K562 (cell line): ENCODE measurements around the gene HSPA8. TPM values are rescaled to one million over a fixed set of nuclear protein-coding genes. Genes with fewer than 3 reads are reported as not detected.

ENCODE experiments used
- ATAC-seq: fragments of 200-7000 bp; cut with Tn5 transposase; 3 replicates; pipeline ENCODE4 v1.9.1; 2020; ENCODE audit warnings: moderate library complexity
- BruUV-seq: library from RNA; stranded (reverse); fragments of 400-500 nt; replicated peaks from 2 replicates; lab custom pipeline; 2021; lab: Mats Ljungman, UMichigan
- CTCF ChIA-PET: fragments of 300-600 bp; formaldehyde crosslinking; extraction: SDS; loops from one replicate; lab custom pipeline; 2021; ENCODE audit warnings: low intra/inter-chr PET ratio; lab: Yijun Ruan, JAX
- POLR2A ChIA-PET: fragments of 300-600, 350-650 bp; sonication (Branson Sonifier 250); formaldehyde crosslinking; extraction: SDS; loops from one replicate; lab custom pipeline; 2021; ENCODE audit warnings: antibody characterized with exemption, inconsistent platforms; lab: Yijun Ruan, JAX
- DNase-seq, 4 experiments: peaks; one replicate each; pipeline versions ENCODE4 v3.0.0 to v3.0.0-alpha.2; 2011 to 2018; ENCODE audit warnings: low spot score in 3 of 4, mixed read lengths in 3 of 4; ENCODE audit errors: extremely low read depth in 1 of 4
- FAIRE-seq: peaks from 2 replicates; lab custom pipeline; 2011; peaks lifted over from hg19 to GRCh38; lab: Jason Lieb, UNC
- H2AFZ ChIP-seq: 2 replicates; pipeline ENCODE4 v1.6.0; 2011; ENCODE audit warnings: low read depth, low read length, control low read depth, inconsistent platforms
- H3K27ac ChIP-seq: fragments of 200-600 bp; 3 replicates; pipeline ENCODE4 v1.8.0; 2011; ENCODE audit warnings: low read depth, mild to moderate bottlenecking, control low read depth, inconsistent platforms, low read length, moderate library complexity, mixed read lengths; ENCODE audit errors: extremely low read depth
- H3K27me3 ChIP-seq, 2 experiments: fragments of 300-600 bp in 1 of 2; 2 replicates in 1 of 2; 3 replicates in 1 of 2; pipeline versions ENCODE4 v1.6.0 to v1.8.0; 2011; ENCODE audit warnings: inconsistent platforms in 2 of 2, low read length in 2 of 2, mild to moderate bottlenecking in 1 of 2, mixed read lengths in 1 of 2, moderate library complexity in 1 of 2; ENCODE audit not compliant: control insufficient read depth in 2 of 2, insufficient read depth in 2 of 2
- H3K36me3 ChIP-seq: fragments of 300-600 bp; 3 replicates; pipeline ENCODE4 v1.8.0; 2011; ENCODE audit warnings: mild to moderate bottlenecking, low read length, inconsistent platforms; ENCODE audit not compliant: control insufficient read depth, insufficient read depth
- H3K4me1 ChIP-seq, 2 experiments: fragments of 200-600 bp in 1 of 2; replicated peaks in 1 of 2; 2 replicates in 1 of 2; 3 replicates in 1 of 2; pipeline versions ENCODE4 v1.5.1 to v1.8.0; 2011; ENCODE audit warnings: inconsistent platforms in 2 of 2, low read length in 2 of 2, mild to moderate bottlenecking in 1 of 2, mixed read lengths in 1 of 2, moderate library complexity in 1 of 2; ENCODE audit not compliant: control insufficient read depth in 2 of 2, insufficient read depth in 2 of 2
- H3K4me2 ChIP-seq: 2 replicates; pipeline ENCODE4 v1.6.1; 2011; ENCODE audit warnings: low read length, control low read depth, inconsistent platforms, mixed read lengths; ENCODE audit not compliant: insufficient read depth
- H3K4me3 ChIP-seq: fragments of 200-600 bp; sonication (generic), shearing (Covaris generic); 2 replicates; pipeline ENCODE4 v1.5.1; 2016; ENCODE audit warnings: control low read depth, inconsistent platforms
- H3K79me2 ChIP-seq: fragments of 200-600 bp; 3 replicates; pipeline ENCODE4 v1.8.0; 2011; ENCODE audit warnings: low read length, inconsistent platforms; ENCODE audit not compliant: control insufficient read depth, insufficient read depth
- H3K9ac ChIP-seq, 2 experiments: 2 replicates each; pipeline versions ENCODE4 v1.6.0 to v1.6.1; 2011; ENCODE audit warnings: low read depth in 2 of 2, low read length in 2 of 2, control low read depth in 1 of 2, inconsistent platforms in 1 of 2, mild to moderate bottlenecking in 1 of 2, mixed read lengths in 1 of 2; ENCODE audit not compliant: insufficient read depth in 1 of 2
- H3K9me1 ChIP-seq: one replicate; pipeline ENCODE4 v1.6.0; 2011; ENCODE audit warnings: inconsistent platforms, mild to moderate bottlenecking, low read length, moderate library complexity; ENCODE audit not compliant: control insufficient read depth, insufficient read depth
- H3K9me3 ChIP-seq: replicated peaks from 2 replicates; pipeline ENCODE4 v1.5.1; 2011; ENCODE audit warnings: low read depth, low read length, inconsistent platforms; ENCODE audit not compliant: control insufficient read depth, insufficient read depth
- H4K20me1 ChIP-seq: replicated peaks from 2 replicates; pipeline ENCODE4 v1.6.1; 2011; ENCODE audit warnings: low read length, inconsistent platforms, mixed read lengths; ENCODE audit not compliant: control insufficient read depth, insufficient read depth
- CHD2 ChIP-seq: IDR thresholded peaks from 2 replicates; pipeline ENCODE4 v1.6.1; 2011; ENCODE audit warnings: low read depth, low read length
- DIDO1 ChIP-seq: fragments of 450-650 bp; IDR thresholded peaks from 2 replicates; pipeline ENCODE4 v1.6.1; 2016; ENCODE audit warnings: low read depth, missing biosample characterization, missing genetic modification characterization
- GTF3C2 ChIP-seq: IDR thresholded peaks from 3 replicates; pipeline ENCODE4 v1.6.1; 2011; ENCODE audit warnings: borderline replicate concordance, mild to moderate bottlenecking, moderate library complexity; ENCODE audit not compliant: insufficient read length; ENCODE audit errors: extremely low read depth
- JUND ChIP-seq, 2 experiments: IDR thresholded peaks; 2 replicates in 1 of 2; 3 replicates in 1 of 2; pipeline ENCODE4 v1.6.1; 2011; ENCODE audit warnings: borderline replicate concordance in 2 of 2, low read depth in 2 of 2, low read length in 2 of 2, improper control_type of control experiment in 1 of 2, missing biosample characterization in 1 of 2, missing genetic modification characterization in 1 of 2, missing genetic modification reagents in 1 of 2
- POLR2A ChIP-seq: fragments of 450-650 bp; conservative IDR thresholded peaks from 2 replicates; pipeline ENCODE4 v1.6.1; 2016
- STAT6 ChIP-seq: sonication (generic); formaldehyde crosslinking; IDR thresholded peaks from 2 replicates; pipeline ENCODE4 v1.8.1; 2023; ENCODE audit warnings: mild to moderate bottlenecking, missing genetic modification reagents
- ZBED1 ChIP-seq: IDR thresholded peaks from 2 replicates; pipeline ENCODE4 v1.6.1; 2014
- ZNF217 ChIP-seq: sonication (generic); formaldehyde crosslinking; IDR thresholded peaks from 2 replicates; pipeline ENCODE4 v1.8.0; 2022; ENCODE audit warnings: mild to moderate bottlenecking, missing genetic modification reagents
- ZNF717 ChIP-seq: fragments of 250-450 bp; sonication (Bioruptor Pico); IDR thresholded peaks from 2 replicates; pipeline ENCODE4 v1.5.0; 2021
- WGBS: fragments of 100-300 bp; shearing (Covaris generic); methylation state at CpG from one replicate; pipeline ENCODE4 v1.1.6; 2016; ENCODE audit warnings: low coverage, mixed read lengths; ENCODE audit not compliant: insufficient coverage; ENCODE audit errors: missing lambda C conversion rate; 5-methylcytosine and 5-hydroxymethylcytosine counted together
- in situ Hi-C: fragments of 300-500 bp; cut with MboI; formaldehyde crosslinking; loops from 4 replicates; pipeline ENCODE4 v1.15.0; 2018; ENCODE audit warnings: inconsistent platforms, mixed read lengths
- intact Hi-C: fragments of 100-400 bp; cut with micrococcal nuclease; formaldehyde crosslinking; loops from 2 replicates; pipeline ENCODE4 v1.14.2; 2022
- polyA plus RNA-seq, 8 experiments: library from polyadenylated mRNA; depleted of rRNA in 4 of 8; stranded (reverse) in 5 of 8; unstranded in 3 of 8; fragments of >200 nt; fragmentation: Nextera tagmentation in 2 of 8; fragmentation: Illumina TruSeq in 1 of 8; extraction: Ambion mirVana in 2 of 8; extraction: Trizol in 1 of 8; gene quantifications; 2 replicates each; pipeline versions ENCODE4 v1.2.1 to v1.2.3, GENCODE V29; 2011 to 2014; ENCODE audit warnings: inconsistent platforms in 1 of 8, missing spikeins in 1 of 8
- total RNA-seq, 7 experiments: library from RNA; depleted of rRNA in 6 of 7; stranded (reverse); fragments of >200 nt in 6 of 7; fragmentation: Illumina TruSeq in 2 of 7; extraction: Trizol in 2 of 7; gene quantifications; 2 replicates each; pipeline versions ENCODE4 v1.2.1 to v1.2.3, GENCODE V29; 2011 to 2021; ENCODE audit warnings: low replicate concordance in 1 of 7

Gene HSPA8
- total and polyA plus RNA-seq, 9 of the 15 experiments (the other 6 are each of a cell fraction or from before 2014, with no cell fraction given): 1,250 to 3,966 (median 2,773) TPM

GRCh38 chr11:123054301-123055065, 7.5 kb downstream of the HSPA8 start (continued):
- TF ChIP-seq GTF3C2 (no peak), ZNF717 (CRISPR knock-in tag) (no peak), POLR2A (peak; percentile 13; the same call in 1 of the 2 replicates), ZBED1 (no peak)

- Histone ChIP-seq H3K4me3 (no peak overlapping the region), H3K79me2 (peaks cover 12% of the 10 kb centered on the region; the same call in 2 of the 3 replicates), H3K4me1 (no peaks in the 10 kb centered on the region; a peak in 1 of 5 replicates), H3K9me1 (no peaks in the 10 kb centered on the region), H3K27me3 (peaks cover 6 to 7% of the 10 kb centered on the region in 2 experiments; a peak in 4 of 5 replicates), H3K4me2 (no peak overlapping the region), H3K9ac (no peak overlapping the region), H3K27ac (no peak overlapping the region), H3K36me3 (peaks cover 31% of the 10 kb centered on the region), H4K20me1 (peaks cover 28% of the 10 kb centered on the region), H2AFZ (no peak overlapping the region), H3K9me3 (no peaks in the 10 kb centered on the region)
- intact Hi-C loops (no loop called here), in situ Hi-C loops (no loop called here)
- CTCF ChIA-PET: interaction anchor here (0.6 to 1.5 kb wide), 2 partner anchors 50 to 422 kb away, joined by 3 to 4 read pairs; no protein-coding TSS in a partner anchor
- TF ChIP-seq CHD2 (no peak), POLR2A (peak; percentile 8; the same call in 1 of the 2 replicates), DIDO1 (tag) (no peak), STAT6 (CRISPR knock-in tag) (no peak), JUND (IDR thresholded peaks at IDR 0.05; ENCODE audit: borderline replicate concordance, low read depth, low read length) (no peak), JUND (tag; IDR thresholded peaks at IDR 0.05; ENCODE audit: borderline replicate concordance, low read depth, low read length) (no peak), ZNF217 (CRISPR knock-in tag) (no peak)
- FAIRE-seq: no peak
- DNase-seq: no peak
- BruUV-seq: no TSS peak
- 72% methylated on average over 5 of the region's 5 CpGs for WGBS
- POLR2A ChIA-PET: interaction anchor here (0.9 to 2.8 kb wide), 8 partner anchors 8 to 167 kb away, joined by 3 to 16 read pairs (median 4); partner anchors contain the start of gene HSPA8
- no peak for ATAC-seq
Measured at GRCh38 chr11:123052901-123053721, 8.8 kb downstream of the HSPA8 start.
